ENCODE data around the gene SLC32A1. TPM values are rescaled to one million over a fixed set of nuclear protein-coding genes. Genes with fewer than 3 reads are reported as not detected.

SLC32A1 gene
- total RNA-seq, 2 experiments from 2014 or later, result not detected

- ATAC-seq (ENCODE audit: poor library complexity) (no peak), DNase-seq (no peak)
- TF ChIP-seq CTCF (IDR thresholded peaks at IDR 0.05), result no peak
- H3K9me3 Mint-ChIP-seq, result no peaks in the 10 kb centered on the region
- H3K9me3 ChIP-seq (ENCODE audit: control insufficient read depth in 1 of 2, insufficient read depth in 1 of 2, low read length in 2 of 2), result no peaks in the 10 kb centered on the region
- H3K4me3 ChIP-seq (ENCODE audit: low read length), result no peak overlapping the region
- H3K36me3 Mint-ChIP-seq (ENCODE audit: low read depth), result no peaks in the 10 kb centered on the region
- CTCF ChIA-PET, result no interaction called here
- intact Hi-C loops (cut with DNase I, micrococcal nuclease), result no loop called here
- no peak overlapping the region for H3K27ac Mint-ChIP-seq
- H3K4me1 Mint-ChIP-seq (ENCODE audit: low read depth), result no peaks in the 10 kb centered on the region
- H3K4me1 ChIP-seq (ENCODE audit: insufficient read depth, low read length), result no peaks in the 10 kb centered on the region
- H3K36me3 ChIP-seq (ENCODE audit: insufficient read depth, low read length), result no peaks in the 10 kb centered on the region
- H3K4me3 Mint-ChIP-seq, result no peak overlapping the region
- peaks cover 45% of the 10 kb centered on the region for H3K27me3 Mint-ChIP-seq
- POLR2A ChIA-PET, result no interaction called here
- H3K27ac ChIP-seq (ENCODE audit: low read depth in 1 of 2, low read length in 2 of 2), result no peak overlapping the region
- H3K27me3 ChIP-seq (ENCODE audit: control insufficient read depth in 1 of 2, insufficient read depth in 2 of 2, low read length in 2 of 2), result peaks cover 13 to 15% of the 10 kb centered on the region in 2 experiments
Measured at GRCh38 chr20:38700141-38700540, 24.1 kb upstream of the SLC32A1 start.

- H3K4me3 Mint-ChIP-seq, result no peak overlapping the region
Measured at GRCh38 chr20:38700926-38701325, 23.4 kb upstream of the SLC32A1 start.

GRCh38 chr20:38703526-38703925, 20.8 kb upstream of the SLC32A1 start:
- peaks cover 47% of the 10 kb centered on the region for H3K27me3 Mint-ChIP-seq
- intact Hi-C loops (cut with DNase I, micrococcal nuclease), result no loop called here

More at GRCh38 chr20:38700926-38701325, 23.4 kb upstream of the SLC32A1 start:
- Histone ChIP-seq H3K9me3 (ENCODE audit: control insufficient read depth in 1 of 2, insufficient read depth in 1 of 2, low read length in 2 of 2) (no peaks in the 10 kb centered on the region), H3K27ac (ENCODE audit: low read depth in 1 of 2, low read length in 2 of 2) (no peak overlapping the region), H3K4me1 (ENCODE audit: insufficient read depth, low read length) (no peaks in the 10 kb centered on the region), H3K36me3 (ENCODE audit: insufficient read depth, low read length) (no peaks in the 10 kb centered on the region), H3K27me3 (ENCODE audit: control insufficient read depth in 1 of 2, insufficient read depth in 2 of 2, low read length in 2 of 2) (peaks cover 13 to 15% of the 10 kb centered on the region in 2 experiments), H3K4me3 (ENCODE audit: low read length) (no peak overlapping the region)
- no peak overlapping the region for H3K27ac Mint-ChIP-seq
- H3K36me3 Mint-ChIP-seq (ENCODE audit: low read depth), result no peaks in the 10 kb centered on the region
- intact Hi-C loops (cut with DNase I, micrococcal nuclease), result no loop called here
- no peaks in the 10 kb centered on the region for H3K9me3 Mint-ChIP-seq
- POLR2A ChIA-PET, result no interaction called here
- no peaks in the 10 kb centered on the region for H3K4me1 Mint-ChIP-seq (ENCODE audit: low read depth)
- ATAC-seq (ENCODE audit: poor library complexity) (no peak), DNase-seq (no peak)
- H3K27me3 Mint-ChIP-seq, result peaks cover 45% of the 10 kb centered on the region
- no peak for TF ChIP-seq CTCF (IDR thresholded peaks at IDR 0.05)
- CTCF ChIA-PET, result no interaction called here

More at GRCh38 chr20:38703526-38703925, 20.8 kb upstream of the SLC32A1 start:
- Histone ChIP-seq H3K36me3 (ENCODE audit: insufficient read depth, low read length) (no peaks in the 10 kb centered on the region), H3K4me3 (ENCODE audit: low read length) (no peak overlapping the region), H3K27ac (ENCODE audit: low read depth in 1 of 2, low read length in 2 of 2) (no peak overlapping the region), H3K4me1 (ENCODE audit: insufficient read depth, low read length) (no peaks in the 10 kb centered on the region), H3K27me3 (ENCODE audit: control insufficient read depth in 1 of 2, insufficient read depth in 2 of 2, low read length in 2 of 2) (peaks cover 26 to 27% of the 10 kb centered on the region in 2 experiments), H3K9me3 (ENCODE audit: control insufficient read depth in 1 of 2, insufficient read depth in 1 of 2, low read length in 2 of 2) (no peaks in the 10 kb centered on the region)
- no peak for TF ChIP-seq CTCF (IDR thresholded peaks at IDR 0.05)
- ATAC-seq (ENCODE audit: poor library complexity) (no peak), DNase-seq (no peak)
- H3K36me3 Mint-ChIP-seq (ENCODE audit: low read depth), result no peaks in the 10 kb centered on the region
- H3K9me3 Mint-ChIP-seq, result no peaks in the 10 kb centered on the region
- ChIA-PET POLR2A (no interaction called here), CTCF (no interaction called here)
- no peaks in the 10 kb centered on the region for H3K4me1 Mint-ChIP-seq (ENCODE audit: low read depth)
- H3K27ac Mint-ChIP-seq, result no peak overlapping the region
- H3K4me3 Mint-ChIP-seq, result no peak overlapping the region

Data from CD4-positive, alpha-beta T cell (primary cell).